AG04449 (cell line): ENCODE results near the gene IGF1R.

Source experiments
- CTCF ChIA-PET: fragments of 350-600 bp; formaldehyde crosslinking; extraction: SDS; loops from one replicate; lab custom pipeline; 2021; ENCODE audit warnings: antibody characterized with exemption; lab: Yijun Ruan, JAX
- POLR2A ChIA-PET: fragments of 400-600, 350-600 bp; formaldehyde crosslinking; extraction: SDS; loops from one replicate; lab custom pipeline; 2020; ENCODE audit warnings: antibody characterized with exemption, inconsistent platforms; lab: Yijun Ruan, JAX
- DNase-seq: peaks from one replicate; pipeline ENCODE4 v3.0.0-alpha.2; 2010; ENCODE audit warnings: low read depth, low spot score
- H3K4me3 ChIP-seq: 2 replicates; pipeline ENCODE4 v1.5.1; 2011; ENCODE audit warnings: low read depth, mild to moderate bottlenecking, control low read depth, low read length
- CTCF ChIP-seq: IDR thresholded peaks from one replicate; pipeline ENCODE4 v1.5.1; 2011; ENCODE audit warnings: mild to moderate bottlenecking, moderate library complexity, low read length, control low read depth, inconsistent platforms; ENCODE audit not compliant: insufficient read depth; ENCODE audit errors: missing control alignments

The IGF1R gene

GRCh38 chr15:98722209-98722608 is 73.9 kb downstream of the IGF1R start:
- CTCF ChIA-PET: no interaction called here
- DNase-seq: no peak
- POLR2A ChIA-PET: no interaction called here
- TF ChIP-seq CTCF: no peak
- H3K4me3 ChIP-seq: no peak overlapping the region

GRCh38 chr15:98722645-98723044 is 74.3 kb downstream of the IGF1R start:
- DNase-seq: no peak
- CTCF ChIA-PET: interaction anchor here (0.8 to 2.3 kb wide), 2 partner anchors 34 to 57 kb away, joined by 3 to 10 read pairs; no protein-coding TSS in a partner anchor
- POLR2A ChIA-PET: no interaction called here
- no peak for TF ChIP-seq CTCF
- H3K4me3 ChIP-seq: no peak overlapping the region

GRCh38 chr15:98723195-98723594 is 74.9 kb downstream of the IGF1R start:
- no peak for DNase-seq
- ChIA-PET POLR2A (no interaction called here), CTCF (interaction anchor here (0.8 to 2.3 kb wide), 3 partner anchors 12 to 56 kb away, joined by 3 to 10 read pairs (median 3); no protein-coding TSS in a partner anchor)
- H3K4me3 ChIP-seq: no peak overlapping the region
- no peak for TF ChIP-seq CTCF

- ChIA-PET CTCF (interaction anchor here (1.3 to 2.3 kb wide), 3 partner anchors 13 to 64 kb away, joined by 3 to 10 read pairs (median 5); no protein-coding TSS in a partner anchor), POLR2A (no interaction called here)
- no peak for TF ChIP-seq CTCF
- DNase-seq: no peak
- no peak overlapping the region for H3K4me3 ChIP-seq
These were observed 75.7 kb downstream of the IGF1R start for GRCh38 chr15:98724048-98724447.

- no peak overlapping the region for H3K4me3 ChIP-seq
- no peak for DNase-seq
- ChIA-PET CTCF (interaction anchor here (1.7 to 2.3 kb wide), 2 partner anchors 55 to 65 kb away, joined by 5 to 10 read pairs; no protein-coding TSS in a partner anchor), POLR2A (no interaction called here)
- no peak for TF ChIP-seq CTCF
These were observed 76.2 kb downstream of the IGF1R start for GRCh38 chr15:98724494-98724893.

- TF ChIP-seq CTCF: no peak
- no peak overlapping the region for H3K4me3 ChIP-seq
- ChIA-PET POLR2A (no interaction called here), CTCF (interaction anchor here (0.7 kb wide), 1 partner anchor 34 kb away, joined by 3 read pairs; no protein-coding TSS in a partner anchor)
- no peak for DNase-seq
These were observed 77.5 kb downstream of the IGF1R start for GRCh38 chr15:98725874-98726273.
